ENCODE results near the gene PCGF6. TPM values are rescaled to one million over a fixed set of nuclear protein-coding genes. Genes with fewer than 3 reads are reported as not detected.
A peak's percentile ranks its signal among the peaks of the same experiment; 100 is the strongest.
"Not testable (repeated sequence)": the region's sequence is repeated elsewhere in the genome, so short reads cannot be mapped to it uniquely, and the experiment has no call there.

The PCGF6 gene
- polyA plus RNA-seq, 4 donors = 5.9 to 7.1 (median 6.5) TPM

DNA sequence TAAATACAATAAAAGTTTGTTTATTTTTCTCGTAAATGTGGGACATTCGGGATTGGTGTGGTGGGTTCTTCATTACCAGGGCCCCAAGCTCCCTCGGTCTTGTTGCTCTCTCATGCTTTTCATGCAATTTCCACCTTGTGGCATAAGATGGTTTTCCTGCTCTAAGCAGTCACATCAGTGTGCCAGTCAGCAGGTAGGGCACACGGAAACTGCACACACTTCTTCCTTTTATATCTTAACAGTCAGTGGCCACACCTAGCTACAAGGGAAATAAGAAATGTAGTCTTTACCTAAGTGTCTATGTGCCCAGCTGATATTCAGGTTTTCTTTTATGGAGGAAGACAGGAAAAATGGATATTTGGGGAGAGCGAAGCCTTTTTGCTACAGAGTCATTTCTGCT is 23.3 kb upstream of the PCGF6 start:
- Histone ChIP-seq H3K9me3 (ENCODE audit: control insufficient read depth in 2 of 2, insufficient read depth in 1 of 2, low read depth in 1 of 2, low read length in 1 of 2) (no peaks in the 10 kb centered on the region), H3K4me1 (ENCODE audit: control insufficient read depth in 3 of 3, insufficient read depth in 2 of 3, low read depth in 1 of 3, low read length in 2 of 3) (peaks cover 0 to 3% (median 0%) of the 10 kb centered on the region in 3 donors), H3K36me3 (ENCODE audit: control insufficient read depth in 3 of 3, insufficient read depth in 2 of 3, low read depth in 1 of 3, low read length in 3 of 3) (peaks cover 0 to 27% (median 6%) of the 10 kb centered on the region in 3 donors), H3K27ac (ENCODE audit: low read depth in 1 of 3, low read length in 2 of 3) (no peak overlapping the region), H3K4me3 (ENCODE audit: low read depth in 1 of 3, low read length in 3 of 3) (no peak overlapping the region), H3K27me3 (ENCODE audit: control insufficient read depth in 3 of 3, insufficient read depth in 3 of 3, low read length in 3 of 3) (no peaks in the 10 kb centered on the region)
- FAIRE-seq (no peak), DNase-seq (no peak)
- 92 to 93% (median 93%) methylated on average over 5 of the region's 5 CpGs for WGBS, 3 donors

DNA sequence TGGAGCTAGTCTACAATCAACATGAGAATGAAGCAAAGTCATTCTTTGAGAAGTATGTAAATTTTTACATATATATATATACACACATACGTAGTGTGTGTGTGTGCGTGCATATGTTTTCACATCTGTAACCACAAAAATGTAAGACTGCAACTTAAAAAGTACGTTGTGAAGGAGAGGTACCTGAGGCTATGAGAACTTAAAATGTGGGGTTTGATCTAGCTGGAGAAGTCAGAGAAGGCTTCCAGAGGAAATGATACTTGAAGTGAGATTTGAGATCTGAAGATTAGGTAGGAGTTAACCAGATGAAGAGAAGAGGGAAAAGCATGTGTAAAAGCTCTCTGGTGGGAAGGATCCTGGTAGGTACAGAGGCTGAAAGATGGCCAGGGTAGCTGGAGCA is 22.6 kb upstream of the PCGF6 start:
- Histone ChIP-seq H3K4me1 (ENCODE audit: control insufficient read depth in 3 of 3, insufficient read depth in 2 of 3, low read depth in 1 of 3, low read length in 2 of 3) (peaks cover 0 to 3% (median 0%) of the 10 kb centered on the region in 3 donors), H3K27me3 (ENCODE audit: control insufficient read depth in 3 of 3, insufficient read depth in 3 of 3, low read length in 3 of 3) (no peaks in the 10 kb centered on the region), H3K36me3 (ENCODE audit: control insufficient read depth in 3 of 3, insufficient read depth in 2 of 3, low read depth in 1 of 3, low read length in 3 of 3) (peaks cover 0 to 22% (median 6%) of the 10 kb centered on the region in 3 donors), H3K4me3 (ENCODE audit: low read depth in 1 of 3, low read length in 3 of 3) (no peak overlapping the region), H3K27ac (ENCODE audit: low read depth in 1 of 3, low read length in 2 of 3) (no peak overlapping the region), H3K9me3 (ENCODE audit: control insufficient read depth in 2 of 2, insufficient read depth in 1 of 2, low read depth in 1 of 2, low read length in 1 of 2) (no peaks in the 10 kb centered on the region)
- DNase-seq (no peak), FAIRE-seq (no peak)
- 80 to 87% (median 87%) methylated on average over 3 of the region's 3 CpGs for WGBS, 3 donors

DNA sequence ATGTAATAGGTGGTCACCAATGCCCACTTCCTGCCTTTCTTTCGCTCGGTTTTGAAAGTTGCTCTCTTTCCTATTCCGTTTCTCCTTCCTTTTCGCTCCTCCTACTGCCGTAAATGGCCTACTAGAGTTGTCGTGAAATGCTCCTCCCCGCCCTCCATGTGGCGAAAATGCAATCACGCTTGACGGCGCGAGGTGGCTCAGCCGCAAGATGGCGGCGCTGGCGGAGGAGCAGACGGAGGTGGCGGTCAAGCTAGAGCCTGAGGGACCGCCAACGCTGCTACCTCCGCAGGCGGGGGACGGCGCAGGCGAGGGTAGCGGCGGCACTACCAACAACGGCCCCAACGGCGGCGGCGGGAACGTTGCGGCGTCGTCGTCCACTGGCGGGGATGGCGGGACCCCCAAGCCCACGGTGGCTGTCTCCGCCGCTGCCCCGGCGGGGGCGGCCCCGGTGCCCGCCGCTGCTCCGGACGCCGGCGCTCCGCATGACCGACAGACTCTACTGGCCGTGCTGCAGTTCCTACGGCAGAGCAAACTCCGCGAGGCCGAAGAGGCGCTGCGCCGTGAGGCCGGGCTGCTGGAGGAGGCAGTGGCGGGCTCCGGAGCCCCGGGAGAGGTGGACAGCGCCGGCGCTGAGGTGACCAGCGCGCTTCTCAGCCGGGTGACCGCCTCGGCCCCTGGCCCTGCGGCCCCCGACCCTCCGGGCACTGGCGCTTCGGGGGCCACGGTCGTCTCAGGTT is 17.0 kb upstream of the PCGF6 start, which contains the start of gene TAF5:
Gene TAF5 (plus strand): TSS at position 195 of the 737 bp plus-strand sequence. CDS start 14 bp downstream, at position 209.
- peak within 1 kb of the TSS; percentile 66 to 100 (median 90) for H3K4me3 ChIP-seq (ENCODE audit: low read depth in 1 of 3, low read length in 3 of 3)
- peaks cover 0 to 6% (median 0%) of the 10 kb centered on the region in 3 donors for H3K36me3 ChIP-seq (ENCODE audit: control insufficient read depth in 3 of 3, insufficient read depth in 2 of 3, low read depth in 1 of 3, low read length in 3 of 3)
- FAIRE-seq (no peak), DNase-seq (peak; percentile 97)
- no peaks in the 10 kb centered on the region for H3K27me3 ChIP-seq (ENCODE audit: control insufficient read depth in 3 of 3, insufficient read depth in 3 of 3, low read length in 3 of 3)
- 0% methylated on average over 55 to 81 of the region's 81 CpGs for WGBS, 3 donors
- peak within 1 kb of the TSS; percentile 75 to 97 (median 90) for H3K27ac ChIP-seq (ENCODE audit: low read depth in 1 of 3, low read length in 2 of 3)
- peaks cover 0 to 3% (median 0%) of the 10 kb centered on the region in 3 donors for H3K4me1 ChIP-seq (ENCODE audit: control insufficient read depth in 3 of 3, insufficient read depth in 2 of 3, low read depth in 1 of 3, low read length in 2 of 3)
- H3K9me3 ChIP-seq (ENCODE audit: control insufficient read depth in 2 of 2, insufficient read depth in 1 of 2, low read depth in 1 of 2, low read length in 1 of 2) = no peaks in the 10 kb centered on the region

DNA sequence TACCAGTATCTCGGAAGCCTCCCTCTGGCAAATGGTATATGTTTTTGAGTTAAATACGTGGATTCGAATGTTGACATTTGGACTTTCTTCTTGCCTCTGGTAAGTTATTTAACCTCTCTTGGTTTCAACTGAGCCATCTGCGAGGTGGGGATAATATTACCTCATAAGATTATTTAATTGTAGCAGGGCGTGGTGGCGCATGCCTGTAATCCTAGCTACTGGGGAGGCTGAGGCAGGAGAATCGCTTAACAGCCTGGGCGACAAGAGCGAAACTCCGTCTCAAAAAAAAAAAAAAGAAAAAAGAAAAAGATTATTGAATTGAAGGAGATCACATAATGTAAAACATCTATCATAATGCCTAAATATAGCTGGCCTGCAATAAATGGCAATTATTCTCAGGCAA is 16.4 kb upstream of the PCGF6 start:
- peak overlapping the region in 2 of 3 donors; percentile 66 to 100 for H3K4me3 ChIP-seq (ENCODE audit: low read depth in 1 of 3, low read length in 3 of 3)
- peak overlapping the region; percentile 75 to 97 (median 90) for H3K27ac ChIP-seq (ENCODE audit: low read depth in 1 of 3, low read length in 2 of 3)
- DNase-seq (no peak), FAIRE-seq (no peak)
- WGBS, 3 donors = 18 to 36% (median 22%) methylated on average over 10 of the region's 10 CpGs
- H3K9me3 ChIP-seq (ENCODE audit: control insufficient read depth in 2 of 2, insufficient read depth in 1 of 2, low read depth in 1 of 2, low read length in 1 of 2) = no peaks in the 10 kb centered on the region
- no peaks in the 10 kb centered on the region for H3K27me3 ChIP-seq (ENCODE audit: control insufficient read depth in 3 of 3, insufficient read depth in 3 of 3, low read length in 3 of 3)
- peaks cover 0 to 3% (median 0%) of the 10 kb centered on the region in 3 donors for H3K36me3 ChIP-seq (ENCODE audit: control insufficient read depth in 3 of 3, insufficient read depth in 2 of 3, low read depth in 1 of 3, low read length in 3 of 3)
- H3K4me1 ChIP-seq (ENCODE audit: control insufficient read depth in 3 of 3, insufficient read depth in 2 of 3, low read depth in 1 of 3, low read length in 2 of 3) = peaks cover 0 to 3% (median 0%) of the 10 kb centered on the region in 3 donors

DNA sequence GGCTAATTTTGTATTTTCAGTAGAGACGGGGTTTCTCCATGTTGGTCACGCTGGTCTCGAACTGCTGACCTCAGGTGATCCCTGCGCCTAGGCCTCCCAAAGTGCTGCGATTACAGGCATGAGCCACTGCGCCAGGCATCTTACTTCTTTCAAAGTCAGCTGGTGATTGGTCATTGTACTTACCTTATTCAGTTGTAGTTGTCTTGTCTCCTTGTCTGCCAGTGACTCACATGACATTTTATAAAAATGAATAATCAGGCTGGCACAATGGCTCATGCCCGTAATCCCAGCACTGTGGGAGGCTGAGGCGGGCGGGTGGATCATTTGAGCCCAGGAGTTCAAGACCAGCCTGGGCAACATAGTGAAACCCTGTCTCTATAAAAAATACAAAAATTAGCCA is 9.9 kb upstream of the PCGF6 start:
- H3K9me3 ChIP-seq (ENCODE audit: control insufficient read depth in 2 of 2, insufficient read depth in 1 of 2, low read depth in 1 of 2, low read length in 1 of 2); H3K4me1 ChIP-seq (ENCODE audit: control insufficient read depth in 3 of 3, insufficient read depth in 2 of 3, low read depth in 1 of 3, low read length in 2 of 3); H3K27me3 ChIP-seq (ENCODE audit: control insufficient read depth in 3 of 3, insufficient read depth in 3 of 3, low read length in 3 of 3); H3K36me3 ChIP-seq (ENCODE audit: control insufficient read depth in 3 of 3, insufficient read depth in 2 of 3, low read depth in 1 of 3, low read length in 3 of 3); H3K27ac ChIP-seq (ENCODE audit: low read depth in 1 of 3, low read length in 2 of 3); H3K4me3 ChIP-seq (ENCODE audit: low read depth in 1 of 3, low read length in 3 of 3); DNase-seq; FAIRE-seq: not testable (repeated sequence)
- 86 to 92% (median 90%) methylated on average over 9 of the region's 9 CpGs for WGBS, 3 donors

DNA sequence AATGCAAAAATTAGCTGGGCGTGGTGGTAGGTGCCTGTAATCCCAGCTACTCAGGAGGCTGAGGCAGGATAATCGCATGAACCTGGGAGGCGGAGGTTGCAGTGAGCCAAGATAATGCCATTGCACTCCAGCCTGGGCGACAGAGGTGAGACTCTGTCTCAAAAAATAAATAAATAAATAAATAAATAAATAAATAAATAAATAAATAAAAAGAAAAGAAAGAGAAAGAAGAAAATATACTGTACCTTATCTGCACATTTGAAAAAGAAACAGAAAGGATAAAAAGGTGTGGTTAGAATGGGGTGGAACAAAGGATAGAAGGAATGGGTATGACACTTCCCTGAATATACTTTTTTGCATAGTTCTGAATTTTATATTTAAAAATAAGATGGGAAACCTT is 8.6 kb upstream of the PCGF6 start:
- 83 to 96% (median 85%) methylated on average over 4 of the region's 4 CpGs for WGBS, 3 donors

DNA sequence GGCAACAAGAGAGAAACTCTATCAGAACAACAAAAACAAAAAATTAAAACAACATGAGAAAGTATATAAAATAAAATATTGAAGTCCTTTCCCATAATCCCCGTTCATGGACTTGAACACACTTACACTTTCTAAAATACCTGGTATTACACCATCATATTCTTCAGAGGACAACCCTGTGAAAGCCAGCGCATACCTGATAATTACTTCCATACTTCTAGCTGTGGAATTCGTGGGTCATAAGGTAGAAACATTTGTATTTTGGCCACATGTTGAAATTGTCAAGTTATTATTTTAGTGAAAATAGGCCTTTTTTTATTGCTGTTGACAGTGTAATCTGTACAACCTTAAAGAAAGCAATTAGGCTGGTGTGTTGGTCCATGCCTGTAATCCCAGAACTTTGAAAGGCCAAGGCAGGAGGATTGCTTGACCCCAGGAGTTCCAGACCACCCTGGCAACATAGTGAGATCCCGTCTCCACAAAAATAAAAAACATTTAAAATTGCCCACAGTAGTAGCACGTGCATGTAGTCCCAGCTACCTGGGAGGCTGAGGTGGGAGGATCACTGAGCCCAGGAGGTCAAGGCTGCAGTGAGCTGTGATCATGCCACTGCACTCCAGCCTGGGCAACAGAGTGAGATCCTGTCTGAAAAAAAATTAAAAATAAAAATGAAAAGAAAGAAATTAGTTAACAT is 5.1 kb upstream of the PCGF6 start:
- H3K27me3 ChIP-seq (ENCODE audit: control insufficient read depth in 3 of 3, insufficient read depth in 3 of 3, low read length in 3 of 3) = no peaks in the 10 kb centered on the region
- no peak for DNase-seq
- H3K4me3 ChIP-seq (ENCODE audit: low read depth in 1 of 3, low read length in 3 of 3) = no peak overlapping the region
- no peaks in the 10 kb centered on the region for H3K9me3 ChIP-seq (ENCODE audit: control insufficient read depth in 2 of 2, insufficient read depth in 1 of 2, low read depth in 1 of 2, low read length in 1 of 2)
- H3K27ac ChIP-seq (ENCODE audit: low read depth in 1 of 3, low read length in 2 of 3) = no peak overlapping the region
- whole genome bisulfite sequencing, 3 donors = 82 to 86% (median 84%) methylated on average over 5 of the region's 5 CpGs
- H3K36me3 ChIP-seq (ENCODE audit: control insufficient read depth in 3 of 3, insufficient read depth in 2 of 3, low read depth in 1 of 3, low read length in 3 of 3) = no peaks in the 10 kb centered on the region
- H3K4me1 ChIP-seq (ENCODE audit: control insufficient read depth in 3 of 3, insufficient read depth in 2 of 3, low read depth in 1 of 3, low read length in 2 of 3) = no peaks in the 10 kb centered on the region
- FAIRE-seq = no peak

More for the DNA sequence above, 8.6 kb upstream of the PCGF6 start:
- H3K4me3 ChIP-seq (ENCODE audit: low read depth in 1 of 3, low read length in 3 of 3); H3K27ac ChIP-seq (ENCODE audit: low read depth in 1 of 3, low read length in 2 of 3); FAIRE-seq; H3K27me3 ChIP-seq (ENCODE audit: control insufficient read depth in 3 of 3, insufficient read depth in 3 of 3, low read length in 3 of 3); H3K9me3 ChIP-seq (ENCODE audit: control insufficient read depth in 2 of 2, insufficient read depth in 1 of 2, low read depth in 1 of 2, low read length in 1 of 2); H3K4me1 ChIP-seq (ENCODE audit: control insufficient read depth in 3 of 3, insufficient read depth in 2 of 3, low read depth in 1 of 3, low read length in 2 of 3); H3K36me3 ChIP-seq (ENCODE audit: control insufficient read depth in 3 of 3, insufficient read depth in 2 of 3, low read depth in 1 of 3, low read length in 3 of 3): not testable (repeated sequence)
- peak in 1 of 2 donors; percentile 5 for DNase-seq

DNA sequence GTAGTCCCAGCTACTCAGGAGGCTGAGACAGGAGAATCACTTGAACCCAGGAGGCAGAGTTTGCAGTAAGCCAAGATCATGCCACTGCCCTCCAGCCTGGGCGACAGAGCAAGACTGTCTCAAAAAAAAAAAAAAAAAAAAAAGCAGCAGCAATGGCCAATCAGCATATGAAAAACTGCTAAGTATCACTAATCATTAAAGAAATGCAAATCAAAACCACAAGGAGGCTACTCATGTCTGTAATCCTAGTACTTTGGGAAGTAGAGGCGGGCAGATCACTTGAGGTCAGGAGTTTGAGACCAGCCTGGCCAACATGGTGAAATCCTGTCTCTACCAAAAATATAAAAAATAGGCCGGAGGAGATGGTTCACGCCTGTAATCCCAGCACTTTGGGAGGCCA is 3.6 kb upstream of the PCGF6 start:
- H3K4me1 ChIP-seq (ENCODE audit: control insufficient read depth in 3 of 3, insufficient read depth in 2 of 3, low read depth in 1 of 3, low read length in 2 of 3); H3K4me3 ChIP-seq (ENCODE audit: low read depth in 1 of 3, low read length in 3 of 3); DNase-seq; H3K27ac ChIP-seq (ENCODE audit: low read depth in 1 of 3, low read length in 2 of 3); H3K36me3 ChIP-seq (ENCODE audit: control insufficient read depth in 3 of 3, insufficient read depth in 2 of 3, low read depth in 1 of 3, low read length in 3 of 3); H3K9me3 ChIP-seq (ENCODE audit: control insufficient read depth in 2 of 2, insufficient read depth in 1 of 2, low read depth in 1 of 2, low read length in 1 of 2); FAIRE-seq; H3K27me3 ChIP-seq (ENCODE audit: control insufficient read depth in 3 of 3, insufficient read depth in 3 of 3, low read length in 3 of 3): not testable (repeated sequence)
- WGBS, 3 donors = 94 to 98% (median 95%) methylated on average over 3 to 4 of the region's 4 CpGs

All from small intestine (tissue), 7 donors.